Transverse colon (tissue), 4 donors: ENCODE data around the gene NID1. TPM values are rescaled to one million over a fixed set of nuclear protein-coding genes. Genes with fewer than 3 reads are reported as not detected.

ENCODE experiments used
- DNase-seq: peaks from one replicate; pipeline ENCODE4 v3.0.0-alpha.2; 2019
- H3K27ac ChIP-seq, 4 donors: fragments of 200-600 bp; sonication (generic); 2 replicates each; pipeline ENCODE4 v1.5.1; 2016 to 2018; ENCODE audit warnings: inconsistent platforms in 4 of 4
- H3K27me3 ChIP-seq: fragments of 200-600 bp; sonication (generic); 2 replicates; pipeline ENCODE4 v1.5.1; 2017; ENCODE audit warnings: inconsistent platforms
- H3K36me3 ChIP-seq, 4 donors: fragments of 200-600 bp; sonication (generic); 2 replicates each; pipeline ENCODE4 v1.5.1; 2017 to 2019; ENCODE audit warnings: inconsistent platforms in 4 of 4
- H3K4me1 ChIP-seq, 4 donors: fragments of 200-600 bp; sonication (generic); 2 replicates each; pipeline ENCODE4 v1.5.1; 2017 to 2020; ENCODE audit warnings: inconsistent platforms in 4 of 4
- H3K4me3 ChIP-seq, 4 donors: fragments of 200-600 bp; sonication (generic); 1 replicate in 1 of 4; 2 replicates in 3 of 4; pipeline versions ENCODE4 v1.5.1 to v1.6.1; 2017 to 2019; ENCODE audit warnings: inconsistent platforms in 4 of 4
- H3K9me3 ChIP-seq, 2 donors: fragments of 200-600 bp; sonication (generic); 2 replicates each; pipeline ENCODE4 v1.5.1; 2017 to 2019; ENCODE audit warnings: inconsistent platforms in 2 of 2
- EP300 ChIP-seq: sonication (generic); formaldehyde crosslinking; IDR thresholded peaks from one replicate; pipeline ENCODE4 v1.6.1; 2017; ENCODE audit warnings: antibody characterized with exemption, low read depth
- POLR2A ChIP-seq: fragments of 450-650 bp; IDR thresholded peaks from one replicate; pipeline ENCODE4 v1.6.1; 2016; ENCODE audit warnings: antibody characterized with exemption, mild to moderate bottlenecking, moderate library complexity
- POLR2AphosphoS5 ChIP-seq, 3 donors: sonication (generic); formaldehyde crosslinking; IDR thresholded peaks; one replicate each; pipeline ENCODE4 v1.6.1; 2016; ENCODE audit warnings: antibody characterized with exemption in 3 of 3
- WGBS, 2 donors: methylation state at CpG; one replicate each; pipeline ENCODE4 v1.1.5; 2018; ENCODE audit warnings: low coverage in 1 of 2; 5-methylcytosine and 5-hydroxymethylcytosine counted together
- in situ Hi-C, 4 donors: fragments of 200-750 bp; cut with MboI; loops; one replicate each; pipeline versions ENCODE4 v1.15.0 to v1.15.1; 2017; ENCODE audit warnings: low sequenced_read_pairs in 3 of 4, low pct_ligation_motif_present in 1 of 4, low pct_unique_long_range_greater_than_20kb in 1 of 4
- intact Hi-C: fragments of 100-400 bp; cut with DNase I; formaldehyde crosslinking; loops from one replicate; pipeline ENCODE4 v1.15.1; 2023; ENCODE audit warnings: low total_unique reads
- total RNA-seq, 4 donors: library from RNA; depleted of rRNA; stranded (reverse); fragments of >200 nt; gene quantifications; one replicate each; pipeline ENCODE4 v1.1.0, GENCODE V29; 2016
- TF ChIP-seq, protein P1 (sequence below), 5 experiments: fragments of 200-600 bp in 3 of 5; fragments of 450-650 bp in 2 of 5; sonication (generic) in 3 of 5; IDR thresholded peaks; 1 replicate in 2 of 5; 2 replicates in 3 of 5; pipeline ENCODE4 v1.5.1; 2016 to 2017; ENCODE audit warnings: antibody characterized with exemption in 5 of 5, inconsistent platforms in 3 of 5, mild to moderate bottlenecking in 2 of 5, moderate library complexity in 1 of 5

The NID1 gene
- total RNA-seq, 4 donors from 2014 or later: 42.7 to 133 (median 63.5) TPM

DNA sequence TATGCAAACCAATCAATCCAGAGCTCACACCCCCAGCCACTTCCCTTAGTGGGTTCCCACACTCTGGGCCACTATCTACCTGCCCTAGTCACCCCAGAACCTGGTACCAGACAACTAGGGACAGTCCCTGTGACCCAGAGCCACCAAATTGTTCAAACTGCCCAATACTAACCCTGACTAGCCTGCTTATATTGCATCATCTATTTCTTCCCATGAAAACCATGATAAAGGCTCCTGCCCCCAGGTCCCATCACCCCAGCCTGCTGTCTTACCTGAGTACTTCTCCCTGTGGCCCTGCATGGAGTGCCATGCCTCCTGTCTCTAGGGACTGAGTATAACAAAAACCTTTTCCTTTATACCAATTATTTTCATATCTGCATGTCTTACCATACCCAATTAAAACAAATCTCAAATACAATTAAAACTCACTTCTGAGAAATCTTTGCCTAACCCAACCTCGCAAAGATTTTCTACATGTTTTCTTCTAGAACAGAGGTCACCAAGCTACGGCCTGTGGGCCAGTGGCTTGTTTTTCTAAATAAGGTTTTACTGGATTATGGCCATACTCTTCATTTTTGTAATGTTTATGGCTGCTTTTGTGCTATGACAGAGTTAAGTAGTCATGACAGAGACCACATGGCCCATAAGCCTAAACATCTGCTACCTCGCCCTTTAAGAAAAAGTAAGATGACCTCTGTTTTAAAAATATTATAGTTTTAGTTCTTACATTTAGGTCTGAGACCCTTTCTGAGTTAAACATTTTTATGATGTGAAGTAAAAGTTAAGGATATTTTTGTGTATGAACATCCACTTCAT is 31.0 kb upstream of the NID1 start:
- H3K9me3 ChIP-seq: peaks cover 0 to 3% of the 10 kb centered on the region in 2 donors
- no peaks in the 10 kb centered on the region for H3K4me1 ChIP-seq
- no peaks in the 10 kb centered on the region for H3K36me3 ChIP-seq
- in situ Hi-C loops (no loop called here), intact Hi-C loops (no loop called here)
- H3K4me3 ChIP-seq: no peak overlapping the region
- no peaks in the 10 kb centered on the region for H3K27me3 ChIP-seq
- no peak for TF ChIP-seq POLR2A
- TF ChIP-seq POLR2AphosphoS5 (IDR thresholded peaks at IDR 0.05): no peak
- TF ChIP-seq EP300: no peak
- TF ChIP-seq, protein P1, sequence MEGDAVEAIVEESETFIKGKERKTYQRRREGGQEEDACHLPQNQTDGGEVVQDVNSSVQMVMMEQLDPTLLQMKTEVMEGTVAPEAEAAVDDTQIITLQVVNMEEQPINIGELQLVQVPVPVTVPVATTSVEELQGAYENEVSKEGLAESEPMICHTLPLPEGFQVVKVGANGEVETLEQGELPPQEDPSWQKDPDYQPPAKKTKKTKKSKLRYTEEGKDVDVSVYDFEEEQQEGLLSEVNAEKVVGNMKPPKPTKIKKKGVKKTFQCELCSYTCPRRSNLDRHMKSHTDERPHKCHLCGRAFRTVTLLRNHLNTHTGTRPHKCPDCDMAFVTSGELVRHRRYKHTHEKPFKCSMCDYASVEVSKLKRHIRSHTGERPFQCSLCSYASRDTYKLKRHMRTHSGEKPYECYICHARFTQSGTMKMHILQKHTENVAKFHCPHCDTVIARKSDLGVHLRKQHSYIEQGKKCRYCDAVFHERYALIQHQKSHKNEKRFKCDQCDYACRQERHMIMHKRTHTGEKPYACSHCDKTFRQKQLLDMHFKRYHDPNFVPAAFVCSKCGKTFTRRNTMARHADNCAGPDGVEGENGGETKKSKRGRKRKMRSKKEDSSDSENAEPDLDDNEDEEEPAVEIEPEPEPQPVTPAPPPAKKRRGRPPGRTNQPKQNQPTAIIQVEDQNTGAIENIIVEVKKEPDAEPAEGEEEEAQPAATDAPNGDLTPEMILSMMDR (IDR thresholded peaks at IDR 0.05): no peak
- peak overlapping the region in 1 of 4 donors; percentile 46 for H3K27ac ChIP-seq
- DNase-seq: no peak
- 54 to 67% methylated on average over 3 of the region's 3 CpGs for WGBS, 2 donors

DNA sequence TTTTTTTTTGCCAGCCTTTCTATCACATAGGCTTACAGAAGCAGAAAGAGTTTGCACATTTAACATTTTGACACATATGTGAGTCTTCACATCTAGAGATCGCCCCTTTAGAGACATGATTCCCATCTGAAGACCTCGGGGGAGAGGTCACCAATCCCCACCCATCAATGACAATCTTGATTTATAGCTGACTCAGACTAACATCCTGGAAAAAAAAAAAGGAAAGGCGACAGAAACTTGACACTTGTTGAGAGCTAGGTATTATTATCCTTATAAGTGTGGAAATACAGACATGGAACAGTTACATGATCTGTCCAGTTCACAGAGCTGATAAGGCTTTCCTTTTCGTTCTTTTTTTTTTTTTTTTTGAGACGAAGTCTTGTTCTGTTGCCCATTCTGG is 28.0 kb upstream of the NID1 start:
- Histone ChIP-seq H3K9me3 (peaks cover 0 to 3% of the 10 kb centered on the region in 2 donors), H3K27ac (no peak overlapping the region), H3K36me3 (no peaks in the 10 kb centered on the region), H3K27me3 (no peaks in the 10 kb centered on the region), H3K4me3 (no peak overlapping the region), H3K4me1 (no peaks in the 10 kb centered on the region)
- in situ Hi-C loops (no loop called here), intact Hi-C loops (no loop called here)
- TF ChIP-seq POLR2AphosphoS5 (IDR thresholded peaks at IDR 0.05): no peak
- TF ChIP-seq POLR2A: no peak
- TF ChIP-seq, protein P1 (IDR thresholded peaks at IDR 0.05): no peak
- no peak for TF ChIP-seq EP300
- DNase-seq: no peak
- WGBS, 2 donors: 53 to 57% methylated on average over 3 to 5 of the region's 5 CpGs

DNA sequence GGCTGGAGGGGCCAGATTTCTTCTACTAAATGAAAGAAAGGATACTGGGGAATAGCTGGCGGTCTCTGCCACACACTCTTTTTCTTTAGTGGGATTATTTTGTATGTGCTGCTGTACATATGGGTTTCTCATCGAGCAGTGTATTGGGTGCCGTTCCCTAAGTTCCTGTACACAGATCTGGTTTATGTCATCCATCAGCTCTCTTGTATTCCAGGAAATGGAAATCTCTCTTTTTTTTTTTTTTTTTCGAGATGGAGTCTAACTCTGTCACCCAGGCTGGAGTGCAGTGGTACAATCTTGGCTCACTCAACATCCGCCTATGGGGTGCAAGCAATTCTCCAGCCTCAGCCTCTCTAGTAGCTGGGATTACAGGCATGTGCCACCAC is 27.0 kb upstream of the NID1 start:
- 51 to 72% methylated on average over 3 to 5 of the region's 5 CpGs for whole genome bisulfite sequencing, 2 donors
- intact Hi-C loops: no loop called here
- H3K27me3 ChIP-seq: no peaks in the 10 kb centered on the region
- in situ Hi-C loops: no loop called here
- no peaks in the 10 kb centered on the region for H3K36me3 ChIP-seq
- H3K27ac ChIP-seq: no peak overlapping the region
- H3K4me3 ChIP-seq: no peak overlapping the region
- H3K4me1 ChIP-seq: no peaks in the 10 kb centered on the region
- no peaks in the 10 kb centered on the region for H3K9me3 ChIP-seq
- DNase-seq: no peak
- TF ChIP-seq, protein P1 (IDR thresholded peaks at IDR 0.05): no peak
- no peak for TF ChIP-seq POLR2AphosphoS5 (IDR thresholded peaks at IDR 0.05)
- no peak for TF ChIP-seq EP300
- no peak for TF ChIP-seq POLR2A

DNA sequence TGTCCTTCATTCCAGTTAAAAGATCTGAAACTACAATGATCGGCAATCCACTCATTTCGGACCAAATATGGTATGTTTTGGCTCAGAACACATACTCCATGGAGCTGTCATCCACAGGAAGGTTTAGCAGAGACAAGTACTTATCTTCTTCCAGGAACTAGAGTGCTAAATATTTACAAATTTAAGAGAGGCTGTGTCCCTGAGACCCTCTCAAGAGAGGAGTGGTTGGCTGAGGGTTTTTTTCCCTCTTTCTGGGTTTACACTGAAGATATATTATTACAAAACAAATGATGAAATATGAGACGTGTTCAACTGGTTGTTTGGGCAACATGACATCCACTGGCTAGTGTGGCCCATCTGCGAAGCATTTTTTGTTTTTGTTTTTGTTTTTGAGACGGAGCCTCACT is 25.9 kb upstream of the NID1 start:
- H3K27me3 ChIP-seq: no peaks in the 10 kb centered on the region
- no peak for DNase-seq
- in situ Hi-C loops: no loop called here

More for the DNA sequence above, 25.9 kb upstream of the NID1 start:
- Histone ChIP-seq H3K4me3 (no peak overlapping the region), H3K4me1 (no peaks in the 10 kb centered on the region), H3K27ac (peak overlapping the region in 2 of 4 donors; percentile 12 to 55), H3K36me3 (no peaks in the 10 kb centered on the region), H3K9me3 (no peaks in the 10 kb centered on the region)
- intact Hi-C loops: no loop called here
- 50 to 56% methylated on average over 3 to 5 of the region's 5 CpGs for WGBS, 2 donors
- TF ChIP-seq, protein P1 (IDR thresholded peaks at IDR 0.05): no peak
- TF ChIP-seq POLR2AphosphoS5 (IDR thresholded peaks at IDR 0.05): peak; percentile 15 to 36 (median 30)
